Activated naive CD4-positive, alpha-beta T cell treated with anti-CD3 and anti-CD28 coated beads, Interleukin-2, amount 10 ng/mL, durations not matched to agents 7 days and 5 days (primary cell): ENCODE measurements around the gene SCLT1.

Experiments
- CTCF ChIA-PET: fragments of 350-600 bp; sonication (Branson Sonifier 250); formaldehyde crosslinking; loops from one replicate; lab custom pipeline; 2021; ENCODE audit warnings: antibody characterized with exemption; lab: Charles Lee
- DNase-seq: peaks from one replicate; pipeline ENCODE4 v3.0.0-alpha.2; 2020
- H3K27ac Mint-ChIP-seq: one replicate; pipeline ENCODE4 v1.8.0; 2021; ENCODE audit warnings: mild to moderate bottlenecking, moderate library complexity, mixed read lengths
- H3K27me3 Mint-ChIP-seq: one replicate; pipeline ENCODE4 v1.8.0; 2021; ENCODE audit warnings: mild to moderate bottlenecking, mixed read lengths
- H3K36me3 Mint-ChIP-seq: one replicate; pipeline ENCODE4 v1.8.0; 2021; ENCODE audit warnings: mixed read lengths
- H3K4me1 Mint-ChIP-seq: one replicate; pipeline ENCODE4 v1.8.0; 2021; ENCODE audit warnings: mixed read lengths
- H3K4me3 Mint-ChIP-seq: one replicate; pipeline ENCODE4 v1.8.0; 2021; ENCODE audit warnings: mild to moderate bottlenecking, moderate library complexity, mixed read lengths
- H3K9me3 Mint-ChIP-seq: one replicate; pipeline ENCODE4 v1.8.0; 2021; ENCODE audit warnings: mixed read lengths

The SCLT1 gene

GRCh38 chr4:128846063-128846462 lies 247.3 kb downstream of the SCLT1 start:
- Mint-ChIP-seq H3K27me3 (no peaks in the 10 kb centered on the region), H3K4me1 (peaks cover 8% of the 10 kb centered on the region), H3K4me3 (no peak overlapping the region), H3K9me3 (no peaks in the 10 kb centered on the region), H3K36me3 (peaks cover 73% of the 10 kb centered on the region), H3K27ac (peak overlapping the region; percentile 21)
- CTCF ChIA-PET = no interaction called here
- DNase-seq = no peak

- no peaks in the 10 kb centered on the region for H3K9me3 Mint-ChIP-seq
- peaks cover 65% of the 10 kb centered on the region for H3K36me3 Mint-ChIP-seq
- no peaks in the 10 kb centered on the region for H3K27me3 Mint-ChIP-seq
- H3K27ac Mint-ChIP-seq = no peak overlapping the region
- CTCF ChIA-PET = interaction anchor here (0.8 kb wide), 1 partner anchor 18 kb away, joined by 3 read pairs; no protein-coding TSS in a partner anchor
- peaks cover 14% of the 10 kb centered on the region for H3K4me1 Mint-ChIP-seq
- no peak overlapping the region for H3K4me3 Mint-ChIP-seq
- DNase-seq = no peak
Observed at GRCh38 chr4:128844931-128845330, 248.4 kb downstream of the SCLT1 start.

- no peak for DNase-seq
- peaks cover 19% of the 10 kb centered on the region for H3K4me1 Mint-ChIP-seq
- no peak overlapping the region for H3K4me3 Mint-ChIP-seq
- H3K9me3 Mint-ChIP-seq = no peaks in the 10 kb centered on the region
- no peaks in the 10 kb centered on the region for H3K27me3 Mint-ChIP-seq
- no peak overlapping the region for H3K27ac Mint-ChIP-seq
- H3K36me3 Mint-ChIP-seq = peaks cover 48% of the 10 kb centered on the region
- CTCF ChIA-PET = interaction anchor here (1.1 to 2.4 kb wide), 6 partner anchors 8 to 24 kb away, joined by 3 to 10 read pairs (median 3); no protein-coding TSS in a partner anchor
Observed at GRCh38 chr4:128841402-128841801, 251.9 kb downstream of the SCLT1 start.

- Mint-ChIP-seq H3K27ac (no peak overlapping the region), H3K4me1 (peaks cover 19% of the 10 kb centered on the region), H3K4me3 (no peak overlapping the region), H3K27me3 (no peaks in the 10 kb centered on the region), H3K9me3 (no peaks in the 10 kb centered on the region), H3K36me3 (peaks cover 42% of the 10 kb centered on the region)
- CTCF ChIA-PET = interaction anchor here (1.1 to 2.4 kb wide), 5 partner anchors 8 to 25 kb away, joined by 3 to 10 read pairs (median 3); no protein-coding TSS in a partner anchor
- no peak for DNase-seq
Observed at GRCh38 chr4:128840711-128841318, 252.5 kb downstream of the SCLT1 start.

GRCh38 chr4:128837679-128838078 lies 255.7 kb downstream of the SCLT1 start:
- Mint-ChIP-seq H3K27me3 (no peaks in the 10 kb centered on the region), H3K36me3 (peaks cover 27% of the 10 kb centered on the region), H3K27ac (no peak overlapping the region), H3K9me3 (no peaks in the 10 kb centered on the region), H3K4me1 (peaks cover 19% of the 10 kb centered on the region), H3K4me3 (no peak overlapping the region)
- DNase-seq = no peak
- CTCF ChIA-PET = no interaction called here

- Mint-ChIP-seq H3K27ac (no peak overlapping the region), H3K4me3 (no peak overlapping the region), H3K27me3 (no peaks in the 10 kb centered on the region), H3K4me1 (peaks cover 19% of the 10 kb centered on the region), H3K36me3 (peaks cover 28% of the 10 kb centered on the region), H3K9me3 (no peaks in the 10 kb centered on the region)
- CTCF ChIA-PET = interaction anchor here (0.6 kb wide), 1 partner anchor 270 kb away, joined by 3 read pairs; no protein-coding TSS in a partner anchor
- no peak for DNase-seq
Observed at GRCh38 chr4:128837198-128837597, 256.1 kb downstream of the SCLT1 start.

GRCh38 chr4:128835498-128836222 lies 257.7 kb downstream of the SCLT1 start:
- H3K27me3 Mint-ChIP-seq = no peaks in the 10 kb centered on the region
- H3K27ac Mint-ChIP-seq = no peak overlapping the region
- H3K4me3 Mint-ChIP-seq = no peak overlapping the region
- DNase-seq = no peak
- peaks cover 18% of the 10 kb centered on the region for H3K4me1 Mint-ChIP-seq
- peaks cover 31% of the 10 kb centered on the region for H3K36me3 Mint-ChIP-seq
- H3K9me3 Mint-ChIP-seq = no peaks in the 10 kb centered on the region
- CTCF ChIA-PET = no interaction called here
